Adrenal gland (tissue), 5 donors: Measurements from ENCODE around the gene SVOP.

Experiments
- CTCF ChIP-seq, 6 experiments: fragments of 450-650 bp in 4 of 6; fragments of 200-600 bp in 2 of 6; sonication (generic) in 1 of 6; IDR thresholded peaks; 1 replicate in 5 of 6; 2 replicates in 1 of 6; pipeline versions ENCODE4 v1.5.1 to v1.8.0; 2016 to 2021; ENCODE audit warnings: antibody characterized with exemption in 6 of 6, mild to moderate bottlenecking in 2 of 6, moderate library complexity in 1 of 6
- POLR2A ChIP-seq, 2 donors: fragments of 450-650 bp; IDR thresholded peaks; one replicate each; pipeline ENCODE4 v1.6.1; 2017; ENCODE audit warnings: antibody characterized with exemption in 2 of 2, mild to moderate bottlenecking in 2 of 2, moderate library complexity in 1 of 2
- donor health status: DM: no; HTN: no; CAD: no.

GRCh38 chr12:108949976-108950375 lies 70.9 kb downstream of the SVOP start:
- TF ChIP-seq CTCF (IDR thresholded peaks at IDR 0.05) (no peak), POLR2A (IDR thresholded peaks at IDR 0.05) (no peak)
